Ascending aorta (tissue), 2 donors: ENCODE results near the gene OSGEP. TPM values are rescaled to one million over a fixed set of nuclear protein-coding genes. Genes with fewer than 3 reads are reported as not detected.

Source experiments
- DNase-seq, 2 donors: peaks; one replicate each; pipeline ENCODE4 v3.0.0-alpha.2; 2019; ENCODE audit warnings: low spot score in 2 of 2
- H3K27ac ChIP-seq, 2 donors: fragments of 200-600 bp; sonication (generic); one replicate each; pipeline ENCODE4 v1.5.1; 2016 to 2017; ENCODE audit warnings: mild to moderate bottlenecking in 1 of 2
- H3K27me3 ChIP-seq: fragments of 200-600 bp; sonication (generic); one replicate; pipeline ENCODE4 v1.5.1; 2017
- H3K36me3 ChIP-seq, 2 donors: fragments of 200-600 bp; sonication (generic); one replicate each; pipeline ENCODE4 v1.5.1; 2016
- H3K4me1 ChIP-seq, 2 donors: fragments of 200-600 bp; sonication (generic); one replicate each; pipeline ENCODE4 v1.5.1; 2016 to 2017; ENCODE audit warnings: mild to moderate bottlenecking in 1 of 2
- H3K4me3 ChIP-seq, 2 donors: fragments of 200-600 bp; sonication (generic); one replicate each; pipeline ENCODE4 v1.5.1; 2016 to 2017; ENCODE audit warnings: mild to moderate bottlenecking in 1 of 2
- H3K9me3 ChIP-seq, 2 donors: fragments of 200-600 bp; sonication (generic); one replicate each; pipeline ENCODE4 v1.5.1; 2016
- intact Hi-C: fragments of 100-400 bp; cut with DNase I; formaldehyde crosslinking; loops from one replicate; pipeline ENCODE4 v1.15.1; 2023
- total RNA-seq: library from RNA; depleted of rRNA; stranded (reverse); fragments of >200 nt; gene quantifications from one replicate; pipeline ENCODE4 v1.1.0, GENCODE V29; 2016
- TF ChIP-seq, protein P1 (sequence below), 3 experiments: fragments of 200-600 bp in 2 of 3; fragments of 450-650 bp in 1 of 3; sonication (generic) in 2 of 3; IDR thresholded peaks; one replicate each; pipeline ENCODE4 v1.5.1; 2016 to 2019; ENCODE audit warnings: antibody characterized with exemption in 3 of 3, mild to moderate bottlenecking in 1 of 3, moderate library complexity in 1 of 3

The OSGEP gene
- total RNA-seq, 1 donor from 2014 or later, result 26.7 TPM

DNA sequence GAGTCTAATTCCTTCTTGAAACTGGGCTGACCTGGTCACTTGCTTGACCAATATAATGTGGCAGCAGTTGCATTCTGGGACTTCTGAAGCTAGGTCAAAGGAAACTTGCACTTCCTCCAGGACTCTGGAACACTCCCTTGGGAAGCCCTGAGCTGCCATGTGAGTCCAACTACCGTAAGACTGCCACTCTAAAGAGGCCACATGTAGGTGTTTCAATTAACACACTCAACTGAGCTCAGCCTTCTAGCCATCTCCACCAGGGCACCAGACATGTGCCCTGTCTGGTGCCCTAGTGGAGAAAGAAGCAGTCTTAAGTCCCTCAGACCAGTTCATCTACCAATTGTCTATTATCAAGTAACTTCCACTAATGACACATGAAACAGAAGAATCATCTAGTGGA, 35.2 kb downstream of the OSGEP start:
- Histone ChIP-seq H3K27me3 (no peaks in the 10 kb centered on the region), H3K4me3 (no peak overlapping the region), H3K9me3 (no peaks in the 10 kb centered on the region), H3K4me1 (no peaks in the 10 kb centered on the region), H3K36me3 (no peaks in the 10 kb centered on the region), H3K27ac (no peak overlapping the region)
- intact Hi-C loops, result loop anchor here (10.0 kb wide), 1 partner anchor 115 kb away; no protein-coding TSS in a partner anchor
- no peak for DNase-seq
- TF ChIP-seq, protein P1, sequence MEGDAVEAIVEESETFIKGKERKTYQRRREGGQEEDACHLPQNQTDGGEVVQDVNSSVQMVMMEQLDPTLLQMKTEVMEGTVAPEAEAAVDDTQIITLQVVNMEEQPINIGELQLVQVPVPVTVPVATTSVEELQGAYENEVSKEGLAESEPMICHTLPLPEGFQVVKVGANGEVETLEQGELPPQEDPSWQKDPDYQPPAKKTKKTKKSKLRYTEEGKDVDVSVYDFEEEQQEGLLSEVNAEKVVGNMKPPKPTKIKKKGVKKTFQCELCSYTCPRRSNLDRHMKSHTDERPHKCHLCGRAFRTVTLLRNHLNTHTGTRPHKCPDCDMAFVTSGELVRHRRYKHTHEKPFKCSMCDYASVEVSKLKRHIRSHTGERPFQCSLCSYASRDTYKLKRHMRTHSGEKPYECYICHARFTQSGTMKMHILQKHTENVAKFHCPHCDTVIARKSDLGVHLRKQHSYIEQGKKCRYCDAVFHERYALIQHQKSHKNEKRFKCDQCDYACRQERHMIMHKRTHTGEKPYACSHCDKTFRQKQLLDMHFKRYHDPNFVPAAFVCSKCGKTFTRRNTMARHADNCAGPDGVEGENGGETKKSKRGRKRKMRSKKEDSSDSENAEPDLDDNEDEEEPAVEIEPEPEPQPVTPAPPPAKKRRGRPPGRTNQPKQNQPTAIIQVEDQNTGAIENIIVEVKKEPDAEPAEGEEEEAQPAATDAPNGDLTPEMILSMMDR (IDR thresholded peaks at IDR 0.05), result no peak

DNA sequence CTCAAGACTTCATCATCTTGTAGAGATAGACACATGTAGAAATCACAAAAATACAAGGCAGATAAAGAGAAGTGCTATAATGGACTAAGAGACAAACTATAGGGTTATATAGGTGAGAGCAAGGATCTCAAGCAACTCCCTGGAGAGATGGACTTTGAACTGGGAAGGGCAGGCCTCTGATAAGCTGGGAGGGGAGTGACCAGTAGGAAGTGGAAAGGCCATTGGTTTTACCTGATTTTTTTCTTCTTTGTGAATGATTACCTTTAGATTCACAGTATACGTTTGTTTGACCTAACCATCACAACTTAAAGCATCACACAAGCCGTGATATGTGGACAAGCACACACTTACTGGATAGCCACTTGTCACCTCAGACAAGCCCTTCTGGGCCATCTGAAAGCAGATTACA, 36.1 kb downstream of the OSGEP start:
- intact Hi-C loops, result loop anchor here (10.0 kb wide), 1 partner anchor 116 kb away; no protein-coding TSS in a partner anchor
- no peak for DNase-seq

DNA sequence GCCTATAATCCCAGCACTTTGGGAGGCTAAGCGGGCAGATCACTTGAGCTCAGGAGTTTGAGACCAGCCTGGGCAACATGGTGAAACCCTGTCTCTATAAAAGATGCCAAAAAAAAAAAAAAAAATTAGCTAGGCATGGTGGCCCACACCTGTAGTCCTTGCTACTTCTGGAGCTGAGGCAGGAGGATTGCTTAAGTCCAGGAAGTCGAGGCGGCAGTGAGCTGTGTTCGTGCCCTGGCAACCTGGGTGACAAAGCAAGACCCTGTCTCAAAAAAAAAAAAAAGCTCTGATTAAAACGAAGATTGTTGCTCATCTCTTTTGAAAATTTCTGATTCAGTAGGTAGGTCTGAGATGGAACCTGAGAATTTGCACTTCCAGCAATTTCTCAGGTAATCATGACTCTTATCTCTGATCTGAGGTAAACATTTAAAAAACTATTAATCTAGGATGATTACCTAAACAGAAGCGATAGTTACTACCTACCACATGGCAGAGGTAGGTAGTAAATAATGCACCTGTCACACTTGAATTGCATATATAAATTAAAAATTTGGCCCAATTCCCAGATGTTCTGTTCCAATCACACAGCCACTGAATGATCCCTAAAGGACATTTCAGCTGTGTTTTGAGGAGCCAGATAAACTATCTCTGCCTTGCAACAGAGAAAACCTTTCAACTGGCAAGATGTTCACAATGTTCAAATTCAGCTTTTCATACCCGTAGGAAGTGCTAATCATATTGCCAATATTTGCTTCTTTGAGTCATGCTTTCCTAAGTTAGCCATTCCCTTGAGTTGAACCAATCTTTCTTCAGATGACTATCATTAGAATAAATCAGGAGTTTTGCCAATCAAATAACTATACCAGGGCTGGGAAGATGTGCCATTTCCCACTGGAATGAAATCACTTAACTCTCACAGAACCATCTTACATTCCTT, 37.1 kb downstream of the OSGEP start:
- Histone ChIP-seq H3K9me3 (no peaks in the 10 kb centered on the region), H3K27me3 (no peaks in the 10 kb centered on the region), H3K4me3 (no peak overlapping the region), H3K27ac (no peak overlapping the region), H3K4me1 (peaks cover 0 to 3% of the 10 kb centered on the region in 2 donors), H3K36me3 (no peaks in the 10 kb centered on the region)
- TF ChIP-seq, protein P1 (IDR thresholded peaks at IDR 0.05), result no peak
- no peak for DNase-seq
- intact Hi-C loops, result loop anchor here (10.0 kb wide), 1 partner anchor 117 kb away; no protein-coding TSS in a partner anchor

More for the DNA sequence above, 36.1 kb downstream of the OSGEP start:
- H3K27ac ChIP-seq, result no peak overlapping the region
- H3K27me3 ChIP-seq, result no peaks in the 10 kb centered on the region
- H3K9me3 ChIP-seq, result no peaks in the 10 kb centered on the region
- peaks cover 0 to 3% of the 10 kb centered on the region in 2 donors for H3K4me1 ChIP-seq
- TF ChIP-seq, protein P1 (IDR thresholded peaks at IDR 0.05), result no peak
- H3K36me3 ChIP-seq, result no peaks in the 10 kb centered on the region
- H3K4me3 ChIP-seq, result no peak overlapping the region

DNA sequence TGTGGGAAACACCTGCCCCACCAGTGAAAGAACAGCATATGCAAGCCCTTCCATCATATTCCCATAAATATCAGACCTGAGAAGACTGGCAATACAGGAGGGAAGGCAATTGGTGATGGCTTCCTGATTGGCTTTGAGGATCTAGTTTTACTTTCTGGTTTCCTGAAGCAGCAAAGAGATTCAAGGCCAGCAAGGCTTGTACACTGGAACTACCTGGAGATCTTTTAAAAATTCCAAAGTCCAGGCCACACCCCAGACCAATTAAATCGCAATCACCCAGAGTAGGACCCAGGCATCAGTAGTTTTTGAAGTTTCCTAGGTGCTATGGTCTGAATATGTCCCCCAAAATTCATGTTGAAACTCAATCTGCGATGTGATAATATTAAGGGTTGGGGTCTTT, 38.4 kb downstream of the OSGEP start:
- no peak overlapping the region for H3K4me3 ChIP-seq
- peak overlapping the region in 1 of 2 donors; percentile 26 for H3K27ac ChIP-seq
- DNase-seq, result no peak
- H3K9me3 ChIP-seq, result no peaks in the 10 kb centered on the region
- TF ChIP-seq, protein P1 (IDR thresholded peaks at IDR 0.05), result no peak
- H3K27me3 ChIP-seq, result no peaks in the 10 kb centered on the region
- intact Hi-C loops, result loop anchor here (10.0 kb wide), 1 partner anchor 119 kb away; no protein-coding TSS in a partner anchor
- H3K36me3 ChIP-seq, result no peaks in the 10 kb centered on the region
- H3K4me1 ChIP-seq, result peaks cover 0 to 5% of the 10 kb centered on the region in 2 donors

DNA sequence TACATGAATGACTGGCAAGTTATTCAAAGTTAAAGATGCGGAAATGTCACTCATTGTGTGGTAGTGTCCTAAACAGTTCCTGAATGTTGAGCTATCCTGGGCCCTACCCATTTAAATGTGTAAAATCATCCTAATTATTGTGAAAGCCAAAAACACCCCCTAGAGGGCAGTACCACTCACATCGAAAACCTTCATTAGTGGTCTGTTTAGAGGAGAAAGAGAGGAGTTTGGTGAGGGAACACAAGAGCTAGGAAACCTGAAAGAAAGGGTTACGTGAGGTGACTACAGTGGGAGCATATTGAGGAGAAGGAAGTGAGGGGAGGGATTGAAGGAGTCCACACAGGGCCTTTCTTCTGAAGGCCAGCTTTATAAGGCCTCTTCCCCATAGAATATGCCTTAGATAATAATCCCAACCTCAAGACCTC, 38.8 kb downstream of the OSGEP start:
- no peaks in the 10 kb centered on the region for H3K27me3 ChIP-seq
- DNase-seq, result no peak
- H3K36me3 ChIP-seq, result no peaks in the 10 kb centered on the region
- peaks cover 0 to 5% of the 10 kb centered on the region in 2 donors for H3K4me1 ChIP-seq
- intact Hi-C loops, result loop anchor here (10.0 kb wide), 1 partner anchor 119 kb away; no protein-coding TSS in a partner anchor
- peak overlapping the region in 1 of 2 donors; percentile 26 for H3K27ac ChIP-seq
- TF ChIP-seq, protein P1 (IDR thresholded peaks at IDR 0.05), result peak; percentile 28 to 67 (median 41)
- no peak overlapping the region for H3K4me3 ChIP-seq
- no peaks in the 10 kb centered on the region for H3K9me3 ChIP-seq
